H9 (cell line): Measurements from ENCODE around the gene KIT. TPM values are rescaled to one million over a fixed set of nuclear protein-coding genes. Genes with fewer than 3 reads are reported as not detected.

ENCODE experiments used
- DNase-seq: peaks from one replicate; pipeline ENCODE4 v3.0.0-alpha.2; 2017
- H2AFZ ChIP-seq: one replicate; pipeline ENCODE4 v1.6.1; 2013; ENCODE audit warnings: mild to moderate bottlenecking, low read length, control low read depth, moderate library complexity
- H2AK5ac ChIP-seq: 2 replicates; pipeline ENCODE4 v1.6.1; 2013; ENCODE audit warnings: low read length, control low read depth, mixed read lengths; ENCODE audit not compliant: insufficient read length
- H2BK120ac ChIP-seq: one replicate; pipeline ENCODE4 v1.6.1; 2013; ENCODE audit warnings: low read depth, mild to moderate bottlenecking, low read length, control low read depth, inconsistent platforms; ENCODE audit not compliant: poor library complexity, severe bottlenecking
- H2BK12ac ChIP-seq: 2 replicates; pipeline ENCODE4 v1.6.1; 2013; ENCODE audit warnings: low read length, control low read depth, mixed read lengths, low read depth; ENCODE audit not compliant: insufficient read length
- H2BK15ac ChIP-seq: 2 replicates; pipeline ENCODE4 v1.6.1; 2013; ENCODE audit warnings: low read depth, low read length, control low read depth
- H2BK20ac ChIP-seq: one replicate; pipeline ENCODE4 v1.6.1; 2013; ENCODE audit warnings: low read depth, mild to moderate bottlenecking, low read length, control low read depth, inconsistent platforms; ENCODE audit not compliant: poor library complexity, severe bottlenecking
- H2BK5ac ChIP-seq: 2 replicates; pipeline ENCODE4 v1.6.1; 2013; ENCODE audit warnings: low read length, control low read depth, mixed read lengths; ENCODE audit not compliant: insufficient read length
- H3K14ac ChIP-seq: 2 replicates; pipeline ENCODE4 v1.6.1; 2013; ENCODE audit warnings: low read length, control low read depth; ENCODE audit not compliant: insufficient read depth
- H3K18ac ChIP-seq: 2 replicates; pipeline ENCODE4 v1.6.1; 2013; ENCODE audit warnings: low read depth, mild to moderate bottlenecking, mixed read lengths, low read length, control low read depth; ENCODE audit not compliant: insufficient read length
- H3K23ac ChIP-seq: 2 replicates; pipeline ENCODE4 v1.6.1; 2013; ENCODE audit warnings: low read length, control low read depth, mixed read lengths, low read depth; ENCODE audit not compliant: insufficient read length
- H3K23me2 ChIP-seq: 2 replicates; pipeline ENCODE4 v1.6.1; 2013; ENCODE audit warnings: low read depth, mild to moderate bottlenecking, mixed read lengths, low read length, control low read depth; ENCODE audit not compliant: insufficient read length, poor library complexity, severe bottlenecking
- H3K27ac ChIP-seq: 2 replicates; pipeline ENCODE4 v1.5.1; 2013; ENCODE audit warnings: low read length, control low read depth, mixed read lengths, low read depth; ENCODE audit not compliant: insufficient read length
- H3K27me3 ChIP-seq: 2 replicates; pipeline ENCODE4 v1.6.1; 2013; ENCODE audit warnings: low read length, control low read depth, inconsistent platforms; ENCODE audit not compliant: insufficient read depth
- H3K4ac ChIP-seq: 2 replicates; pipeline ENCODE4 v1.6.1; 2013; ENCODE audit warnings: low read depth, mild to moderate bottlenecking, control low read depth, inconsistent platforms, low read length, moderate library complexity
- H3K4me1 ChIP-seq: 2 replicates; pipeline ENCODE4 v1.6.1; 2013; ENCODE audit warnings: low read length, control low read depth, inconsistent platforms; ENCODE audit not compliant: insufficient read depth
- H3K4me2 ChIP-seq: 2 replicates; pipeline ENCODE4 v1.6.1; 2013; ENCODE audit warnings: low read length, control low read depth, mixed read lengths; ENCODE audit not compliant: insufficient read length, insufficient read depth
- H3K56ac ChIP-seq: 2 replicates; pipeline ENCODE4 v1.6.1; 2013; ENCODE audit warnings: low read depth, mild to moderate bottlenecking, mixed read lengths, low read length, control low read depth; ENCODE audit not compliant: insufficient read length
- H3K79me1 ChIP-seq: 2 replicates; pipeline ENCODE4 v1.6.1; 2013; ENCODE audit warnings: low read depth, mild to moderate bottlenecking, moderate library complexity, low read length, control low read depth, inconsistent platforms; ENCODE audit not compliant: insufficient read depth, poor library complexity, severe bottlenecking
- H3K79me2 ChIP-seq: 2 replicates; pipeline ENCODE4 v1.6.1; 2013; ENCODE audit warnings: low read length, control low read depth, inconsistent platforms; ENCODE audit not compliant: insufficient read depth
- H3K9ac ChIP-seq: 2 replicates; pipeline ENCODE4 v1.6.1; 2013; ENCODE audit warnings: low read length, control low read depth, mixed read lengths; ENCODE audit not compliant: insufficient read length; ENCODE audit errors: extremely low read depth
- H3K9me3 ChIP-seq: one replicate; pipeline ENCODE4 v1.6.1; 2013; ENCODE audit warnings: low read depth, low read length, inconsistent platforms; ENCODE audit not compliant: control insufficient read depth
- H3T11ph ChIP-seq: one replicate; pipeline ENCODE4 v1.6.1; 2013; ENCODE audit warnings: mild to moderate bottlenecking, low read length, control low read depth, inconsistent platforms
- H4K20me1 ChIP-seq: one replicate; pipeline ENCODE4 v1.6.1; 2013; ENCODE audit not compliant: control insufficient read depth, insufficient read length, insufficient read depth
- H4K5ac ChIP-seq: 2 replicates; pipeline ENCODE4 v1.6.1; 2013; ENCODE audit warnings: low read depth, mild to moderate bottlenecking, mixed read lengths, low read length, control low read depth; ENCODE audit not compliant: insufficient read length
- H4K8ac ChIP-seq: replicated peaks from 2 replicates; pipeline ENCODE4 v1.6.1; 2013; ENCODE audit warnings: low read length, control low read depth, mixed read lengths, low read depth; ENCODE audit not compliant: insufficient read length
- H4K91ac ChIP-seq: 2 replicates; pipeline ENCODE4 v1.6.1; 2013; ENCODE audit warnings: low read depth, mild to moderate bottlenecking, moderate library complexity, mixed read lengths, low read length, control low read depth; ENCODE audit not compliant: insufficient read length
- H3K27ac Mint-ChIP-seq, 3 experiments: 2 replicates in 2 of 3; 3 replicates in 1 of 3; pipeline ENCODE4 v1.8.0; 2020 to 2021; ENCODE audit warnings: mixed read lengths in 3 of 3, mild to moderate bottlenecking in 1 of 3, moderate library complexity in 1 of 3
- H3K27me3 Mint-ChIP-seq: 2 replicates; pipeline ENCODE4 v1.8.0; 2021; ENCODE audit warnings: low read depth, mild to moderate bottlenecking, moderate library complexity, mixed read lengths
- H3K36me3 Mint-ChIP-seq, 3 experiments: 2 replicates in 2 of 3; 3 replicates in 1 of 3; pipeline ENCODE4 v1.8.0; 2020 to 2021; ENCODE audit warnings: low read depth in 3 of 3, mixed read lengths in 3 of 3; ENCODE audit not compliant: insufficient read depth in 1 of 3
- H3K4me1 Mint-ChIP-seq, 2 experiments: 2 replicates each; pipeline ENCODE4 v1.8.0; 2020; ENCODE audit warnings: mixed read lengths in 2 of 2
- H3K4me3 Mint-ChIP-seq, 2 experiments: 2 replicates in 1 of 2; 3 replicates in 1 of 2; pipeline ENCODE4 v1.8.0; 2020 to 2021; ENCODE audit warnings: mild to moderate bottlenecking in 2 of 2, mixed read lengths in 2 of 2, moderate library complexity in 1 of 2
- H3K9me3 Mint-ChIP-seq, 2 experiments: 2 replicates in 1 of 2; 3 replicates in 1 of 2; pipeline ENCODE4 v1.8.0; 2020; ENCODE audit warnings: mild to moderate bottlenecking in 2 of 2, mixed read lengths in 2 of 2, moderate library complexity in 1 of 2
- CTCF ChIP-seq: fragments of 200-600 bp; sonication (generic); conservative IDR thresholded peaks from 3 replicates; pipeline ENCODE4 v1.8.0; 2021; ENCODE audit warnings: antibody characterized with exemption, mild to moderate bottlenecking
- WGBS: extraction: QIAGEN DNeasy Blood & Tissue Kit; methylation state at CpG from one replicate; pipeline ENCODE4 v1.1.7; 2013; ENCODE audit warnings: missing lambda C conversion rate, low lambda C conversion rate, mixed read lengths; ENCODE audit not compliant: insufficient read length; ENCODE audit errors: extremely low coverage; 5-methylcytosine and 5-hydroxymethylcytosine counted together
- total RNA-seq: library from RNA; stranded (reverse); gene quantifications from 2 replicates; pipeline ENCODE4 v1.2.1, GENCODE V29; 2021

KIT gene
- total RNA-seq, 1 experiment from 2014 or later = 6.7 TPM

GRCh38 chr4:54717694-54718093, 59.9 kb downstream of the KIT start:
- Histone ChIP-seq H3K14ac (no peak overlapping the region), H3K18ac (no peak overlapping the region), H3T11ph (no peak overlapping the region), H3K56ac (no peak overlapping the region), H2BK120ac (no peak overlapping the region), H3K27ac (no peak overlapping the region), H3K79me2 (no peaks in the 10 kb centered on the region), H3K79me1 (no peaks in the 10 kb centered on the region), H3K4me2 (no peak overlapping the region), H4K5ac (no peak overlapping the region), H3K4ac (no peak overlapping the region), H2BK15ac (no peak overlapping the region), H3K4me1 (no peaks in the 10 kb centered on the region), H3K27me3 (no peaks in the 10 kb centered on the region), H2AK5ac (no peak overlapping the region), H4K91ac (no peak overlapping the region), H3K23me2 (no peaks in the 10 kb centered on the region), H3K9me3 (no peaks in the 10 kb centered on the region), H2BK20ac (no peak overlapping the region), H4K8ac (no peak overlapping the region), H2BK12ac (no peak overlapping the region), H3K9ac (no peak overlapping the region), H2AFZ (no peak overlapping the region), H4K20me1 (no peaks in the 10 kb centered on the region), H2BK5ac (no peak overlapping the region), H3K23ac (no peak overlapping the region)
- Mint-ChIP-seq H3K27me3 (no peaks in the 10 kb centered on the region), H3K4me3 (no peak overlapping the region), H3K9me3 (no peaks in the 10 kb centered on the region), H3K4me1 (peaks cover 0 to 9% of the 10 kb centered on the region in 2 experiments; a peak in 2 of 4 replicates), H3K36me3 (no peaks in the 10 kb centered on the region; a peak in 1 of 7 replicates), H3K27ac (peak overlapping the region in 1 of 3 experiments; percentile 39; a peak in 1 of 7 replicates)
- TF ChIP-seq CTCF = no peak
- no peak for DNase-seq
- WGBS = no CpG with 5 or more reads among the region's 3 CpGs
